Esophagus muscularis mucosa (tissue), 3 donors: ENCODE results near the gene ITPRIP.

Experiments
- CTCF ChIP-seq, 3 experiments: fragments of 200-600 bp in 2 of 3; fragments of 450-650 bp in 1 of 3; sonication (generic) in 2 of 3; IDR thresholded peaks; one replicate each; pipeline ENCODE4 v1.5.1; 2017 to 2019; ENCODE audit warnings: antibody characterized with exemption in 3 of 3, mild to moderate bottlenecking in 2 of 3, moderate library complexity in 1 of 3
- POLR2A ChIP-seq: fragments of 450-650 bp; IDR thresholded peaks from one replicate; pipeline ENCODE4 v1.6.1; 2017; ENCODE audit warnings: antibody characterized with exemption, moderate library complexity, mild to moderate bottlenecking, low read depth
- POLR2AphosphoS5 ChIP-seq, 2 donors: sonication (generic); formaldehyde crosslinking; IDR thresholded peaks; one replicate each; pipeline ENCODE4 v1.6.1; 2017; ENCODE audit warnings: antibody characterized with exemption in 2 of 2

GRCh38 chr10:104304927-104305326 is 33.3 kb downstream of the ITPRIP start:
- no peak for TF ChIP-seq CTCF (IDR thresholded peaks at IDR 0.05)
- TF ChIP-seq POLR2A, result no peak
- TF ChIP-seq POLR2AphosphoS5 (IDR thresholded peaks at IDR 0.05), result peak; percentile 72 to 79
